ENCODE data around the gene TAF9B.

DNA sequence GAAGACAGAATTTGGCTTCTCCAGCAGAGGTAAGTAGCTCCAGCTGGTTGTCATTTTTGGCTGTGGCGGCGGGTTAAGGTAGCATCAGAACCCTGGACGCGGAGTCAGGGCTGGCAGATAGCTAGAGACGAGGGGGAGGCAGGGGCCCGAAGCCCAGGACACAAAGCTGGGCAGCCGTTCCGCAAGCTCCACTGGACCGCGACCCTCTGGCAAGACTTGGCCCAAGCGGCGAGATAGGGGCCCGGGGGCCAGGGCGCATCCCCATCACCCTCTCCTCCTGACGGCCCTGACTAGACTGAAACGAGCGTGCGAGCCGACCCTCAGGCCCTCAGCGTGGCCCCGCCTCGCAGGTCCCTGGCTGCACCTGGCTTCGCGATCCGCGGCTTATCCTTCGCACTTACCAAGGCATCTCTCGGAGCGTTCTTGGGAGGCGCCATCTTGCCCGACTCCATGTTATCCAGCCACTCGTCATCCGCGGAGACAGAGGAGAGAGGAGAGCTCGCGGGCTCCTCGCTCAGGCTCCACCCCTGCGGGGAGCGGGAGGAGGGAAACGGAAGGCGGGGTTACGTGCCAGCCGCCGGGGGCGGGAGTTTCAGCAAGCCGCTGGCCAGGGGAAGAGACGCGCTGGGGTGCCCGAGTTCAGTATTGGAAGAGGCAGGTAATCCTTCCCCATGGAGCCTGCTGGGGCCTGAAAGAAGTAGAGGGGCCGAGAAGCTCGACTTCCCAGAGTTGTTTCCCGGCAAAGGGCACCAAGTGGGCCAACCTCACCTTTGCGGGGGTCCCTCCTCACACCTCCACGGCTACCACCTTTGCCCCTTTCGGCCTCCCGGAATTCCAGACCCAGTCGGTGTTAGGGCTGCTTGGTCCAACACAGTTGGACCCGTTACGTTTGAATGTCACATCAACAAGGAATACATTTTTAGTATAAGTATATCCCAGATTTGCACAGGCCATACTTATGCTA lies at the start of gene TAF9B:
- TF ChIP-seq, protein P1, sequence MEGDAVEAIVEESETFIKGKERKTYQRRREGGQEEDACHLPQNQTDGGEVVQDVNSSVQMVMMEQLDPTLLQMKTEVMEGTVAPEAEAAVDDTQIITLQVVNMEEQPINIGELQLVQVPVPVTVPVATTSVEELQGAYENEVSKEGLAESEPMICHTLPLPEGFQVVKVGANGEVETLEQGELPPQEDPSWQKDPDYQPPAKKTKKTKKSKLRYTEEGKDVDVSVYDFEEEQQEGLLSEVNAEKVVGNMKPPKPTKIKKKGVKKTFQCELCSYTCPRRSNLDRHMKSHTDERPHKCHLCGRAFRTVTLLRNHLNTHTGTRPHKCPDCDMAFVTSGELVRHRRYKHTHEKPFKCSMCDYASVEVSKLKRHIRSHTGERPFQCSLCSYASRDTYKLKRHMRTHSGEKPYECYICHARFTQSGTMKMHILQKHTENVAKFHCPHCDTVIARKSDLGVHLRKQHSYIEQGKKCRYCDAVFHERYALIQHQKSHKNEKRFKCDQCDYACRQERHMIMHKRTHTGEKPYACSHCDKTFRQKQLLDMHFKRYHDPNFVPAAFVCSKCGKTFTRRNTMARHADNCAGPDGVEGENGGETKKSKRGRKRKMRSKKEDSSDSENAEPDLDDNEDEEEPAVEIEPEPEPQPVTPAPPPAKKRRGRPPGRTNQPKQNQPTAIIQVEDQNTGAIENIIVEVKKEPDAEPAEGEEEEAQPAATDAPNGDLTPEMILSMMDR (IDR thresholded peaks at IDR 0.05; ENCODE audit: low read length): no peak
- no peak for TF ChIP-seq EZH2 (IDR thresholded peaks at IDR 0.05; ENCODE audit: borderline replicate concordance, low read length)
